GM12878 (cell line): Measurements from ENCODE around the gene OAF. TPM values are rescaled to one million over a fixed set of nuclear protein-coding genes. Genes with fewer than 3 reads are reported as not detected.

Experiments used
- ATAC-seq: fragments of 200-7000 bp; cut with Tn5 transposase; 3 replicates; pipeline ENCODE4 v1.9.1; 2020; ENCODE audit warnings: mild to moderate bottlenecking, moderate library complexity
- BruUV-seq: library from RNA; stranded (reverse); fragments of 400-500 nt; replicated peaks from 2 replicates; lab custom pipeline; 2021; lab: Mats Ljungman, UMichigan
- CTCF ChIA-PET: fragments of 300-600 bp; sonication (Branson Sonifier 250); formaldehyde crosslinking; extraction: SDS; loops from one replicate; lab custom pipeline; 2021; ENCODE audit warnings: inconsistent platforms; lab: Yijun Ruan, JAX
- POLR2A ChIA-PET: fragments of 350-600 bp; formaldehyde crosslinking; extraction: SDS; loops from one replicate; lab custom pipeline; 2021; ENCODE audit warnings: inconsistent platforms; lab: Charles Lee
- RAD21 ChIA-PET: fragments of 300-600 bp; sonication (Branson Sonifier 250); formaldehyde crosslinking; loops from one replicate; lab custom pipeline; 2023; ENCODE audit warnings: antibody characterized with exemption; ENCODE audit not compliant: unreplicated experiment; lab: Charles Lee
- SMC1A ChIA-PET: fragments of 300-600 bp; sonication (Branson Sonifier 250); formaldehyde crosslinking; loops from one replicate; lab custom pipeline; 2023; ENCODE audit not compliant: unreplicated experiment, uncharacterized antibody; lab: Charles Lee
- DNase-seq: peaks from one replicate; pipeline ENCODE4 v3.0.0-alpha.2; 2011; ENCODE audit warnings: low read depth, low spot score
- FAIRE-seq: peaks from 3 replicates; lab custom pipeline; 2011; peaks lifted over from hg19 to GRCh38; lab: Jason Lieb, UNC
- H2AFZ ChIP-seq: 2 replicates; pipeline ENCODE4 v1.6.0; 2011; ENCODE audit warnings: low read depth, low read length, control low read depth; ENCODE audit not compliant: control insufficient read depth
- H3K27ac ChIP-seq: 2 replicates; pipeline ENCODE4 v1.5.1; 2011; ENCODE audit warnings: control low read depth; ENCODE audit not compliant: control insufficient read depth, insufficient read depth
- H3K27me3 ChIP-seq, 2 experiments: replicated peaks in 1 of 2; 2 replicates each; pipeline versions ENCODE4 v1.6.0 to v1.6.1; 2011; ENCODE audit warnings: low read length in 1 of 2; ENCODE audit not compliant: control insufficient read depth in 2 of 2, insufficient read depth in 2 of 2
- H3K36me3 ChIP-seq, 2 experiments: 2 replicates each; pipeline ENCODE4 v1.5.1; 2011; ENCODE audit warnings: low read length in 1 of 2; ENCODE audit not compliant: control insufficient read depth in 2 of 2, insufficient read depth in 2 of 2
- H3K4me1 ChIP-seq: 2 replicates; pipeline ENCODE4 v1.6.1; 2011; ENCODE audit warnings: mild to moderate bottlenecking, low read length, moderate library complexity, mixed read lengths; ENCODE audit not compliant: control insufficient read depth, insufficient read depth
- H3K4me2 ChIP-seq: 2 replicates; pipeline ENCODE4 v1.6.0; 2011; ENCODE audit warnings: control low read depth; ENCODE audit not compliant: control insufficient read depth, insufficient read depth
- H3K4me3 ChIP-seq: fragments of 200-600 bp; sonication (generic); 2 replicates; pipeline ENCODE4 v1.5.1; 2016
- H3K79me2 ChIP-seq: 2 replicates; pipeline ENCODE4 v1.6.0; 2011; ENCODE audit warnings: low read length; ENCODE audit not compliant: control insufficient read depth, insufficient read depth
- H3K9ac ChIP-seq: 2 replicates; pipeline ENCODE4 v1.8.0; 2011; ENCODE audit warnings: low read length, control low read depth, mixed read lengths; ENCODE audit not compliant: control insufficient read depth, insufficient read depth
- H3K9me3 ChIP-seq: replicated peaks from 3 replicates; pipeline ENCODE4 v1.5.1; 2011; ENCODE audit warnings: mild to moderate bottlenecking, low read length; ENCODE audit not compliant: control insufficient read depth, insufficient read depth
- H4K20me1 ChIP-seq: 2 replicates; pipeline ENCODE4 v1.6.0; 2011; ENCODE audit not compliant: control insufficient read depth, insufficient read depth
- ATF7 ChIP-seq: fragments of 450-650 bp; IDR thresholded peaks from 2 replicates; pipeline ENCODE4 v1.6.1; 2016; ENCODE audit warnings: low read depth, mild to moderate bottlenecking
- EED ChIP-seq: sonication (generic); IDR thresholded peaks from 2 replicates; pipeline ENCODE4 v1.6.1; 2016; ENCODE audit warnings: antibody characterized with exemption, low read depth
- MEF2B ChIP-seq: fragments of 450-650 bp; IDR thresholded peaks from 2 replicates; pipeline ENCODE4 v1.6.1; 2018; ENCODE audit warnings: mild to moderate bottlenecking, moderate library complexity; ENCODE audit not compliant: partially characterized antibody, poor library complexity, severe bottlenecking
- PAX5 ChIP-seq: IDR thresholded peaks from 2 replicates; pipeline ENCODE4 v1.6.1; 2011; ENCODE audit warnings: low read depth, low read length, borderline replicate concordance
- PAX8 ChIP-seq: fragments of 450-650 bp; IDR thresholded peaks from 2 replicates; pipeline ENCODE4 v1.6.1; 2017; ENCODE audit warnings: mild to moderate bottlenecking, moderate library complexity
- POLR2AphosphoS2 ChIP-seq: IDR thresholded peaks from 2 replicates; pipeline ENCODE4 v1.6.1; 2011; ENCODE audit warnings: low read depth, mild to moderate bottlenecking, low read length, improper control_type of control experiment, moderate library complexity
- SPI1 ChIP-seq: IDR thresholded peaks from 2 replicates; pipeline ENCODE4 v1.6.1; 2011; ENCODE audit warnings: low read depth, mild to moderate bottlenecking, low read length, moderate library complexity, borderline replicate concordance; ENCODE audit not compliant: insufficient read depth
- WGBS: methylation state at CpG from one replicate; pipeline ENCODE4 v1.1.6; 2016; ENCODE audit warnings: low lambda C conversion rate; ENCODE audit not compliant: insufficient replicate concordance, insufficient coverage; ENCODE audit errors: missing lambda C conversion rate; 5-methylcytosine and 5-hydroxymethylcytosine counted together
- in situ Hi-C: fragments of 300-500 bp; cut with MboI; formaldehyde crosslinking; loops from 9 replicates; pipeline ENCODE4 v1.14.3; 2018; ENCODE audit warnings: mixed read lengths
- intact Hi-C: fragments of 100-400 bp; cut with micrococcal nuclease; formaldehyde crosslinking; loops from one replicate; pipeline ENCODE4 v1.14.2; 2022; ENCODE audit not compliant: unreplicated experiment
- polyA plus RNA-seq, 11 experiments: library from polyadenylated mRNA; depleted of rRNA in 4 of 11; unstranded in 6 of 11; stranded (reverse) in 5 of 11; fragments of >200 nt; fragmentation: Nextera tagmentation in 4 of 11; fragmentation: Illumina TruSeq in 1 of 11; extraction: Ambion mirVana in 4 of 11; extraction: Trizol in 1 of 11; gene quantifications; 1 replicate in 1 of 11; 2 replicates in 10 of 11; pipeline versions ENCODE4 v1.2.1 to v1.2.3, GENCODE V29; 2011 to 2016; ENCODE audit warnings: inconsistent platforms in 2 of 11, missing spikeins in 2 of 11, low read depth in 1 of 11
- total RNA-seq, 4 experiments: library from RNA; depleted of rRNA in 3 of 4; stranded (reverse); fragments of >200 nt in 3 of 4; fragmentation: Illumina TruSeq in 1 of 4; extraction: Trizol in 1 of 4; gene quantifications; 2 replicates each; pipeline versions ENCODE4 v1.2.1 to v1.2.3, GENCODE V29; 2013 to 2021
- TF ChIP-seq, protein P1 (sequence below): fragments of 450-650 bp; IDR thresholded peaks from 2 replicates; pipeline ENCODE4 v1.6.1; 2017; ENCODE audit warnings: mild to moderate bottlenecking, moderate library complexity

OAF gene
- total and polyA plus RNA-seq, 10 of the 15 experiments (the other 5 are each of a cell fraction or from before 2014, with no cell fraction given): 0.10 to 4.7 (median 1.1) TPM

DNA sequence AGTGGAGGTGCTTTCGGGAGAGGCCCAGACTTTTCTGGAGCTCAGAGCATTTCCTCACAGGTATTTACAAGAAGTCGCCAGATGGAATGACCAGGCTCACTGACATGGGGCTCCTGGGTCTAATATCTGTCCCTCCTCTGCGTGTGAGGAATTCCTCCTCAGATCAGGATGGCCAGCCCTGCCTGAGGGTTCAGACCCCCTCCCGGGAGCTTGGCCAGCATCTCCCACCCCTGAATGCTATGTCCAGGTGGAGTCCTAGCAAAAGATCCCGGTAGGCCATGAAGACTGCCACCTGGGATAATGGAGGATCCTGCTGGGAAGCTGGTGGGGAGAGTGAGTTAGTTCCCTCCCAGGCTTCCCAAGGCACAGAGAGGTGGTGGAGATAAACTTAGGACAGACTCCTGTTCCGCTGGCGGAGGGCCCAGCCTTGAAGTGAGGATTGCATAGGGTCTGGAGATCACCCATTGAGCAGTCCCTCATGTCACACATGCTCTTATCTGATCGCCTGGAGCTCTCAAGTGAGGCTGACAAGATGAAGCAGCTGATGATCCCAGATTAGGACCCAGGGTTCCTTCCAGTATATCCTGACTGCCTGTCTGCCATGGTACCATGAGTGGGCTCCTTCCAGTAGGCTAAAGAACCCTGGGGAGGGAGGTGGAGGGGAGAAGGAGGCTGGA lies 5.7 kb downstream of the OAF start:
- no peaks in the 10 kb centered on the region for H4K20me1 ChIP-seq
- FAIRE-seq (no peak), DNase-seq (no peak)
- ChIA-PET SMC1A (interaction anchor here (0.7 to 1.0 kb wide), 2 partner anchors 86 to 414 kb away, joined by 3 read pairs; no protein-coding TSS in a partner anchor), RAD21 (no interaction called here), CTCF (no interaction called here), POLR2A (no interaction called here)
- no peak overlapping the region for H3K4me2 ChIP-seq
- no peak overlapping the region for H3K4me3 ChIP-seq
- H3K4me1 ChIP-seq: peaks cover 3% of the 10 kb centered on the region; the same call in 1 of the 2 replicates
- WGBS: 43% methylated on average over 8 of the region's 8 CpGs
- no peak for TF ChIP-seq POLR2AphosphoS2
- no peak for TF ChIP-seq MEF2B
- no peak for TF ChIP-seq PAX8
- TF ChIP-seq, protein P1, sequence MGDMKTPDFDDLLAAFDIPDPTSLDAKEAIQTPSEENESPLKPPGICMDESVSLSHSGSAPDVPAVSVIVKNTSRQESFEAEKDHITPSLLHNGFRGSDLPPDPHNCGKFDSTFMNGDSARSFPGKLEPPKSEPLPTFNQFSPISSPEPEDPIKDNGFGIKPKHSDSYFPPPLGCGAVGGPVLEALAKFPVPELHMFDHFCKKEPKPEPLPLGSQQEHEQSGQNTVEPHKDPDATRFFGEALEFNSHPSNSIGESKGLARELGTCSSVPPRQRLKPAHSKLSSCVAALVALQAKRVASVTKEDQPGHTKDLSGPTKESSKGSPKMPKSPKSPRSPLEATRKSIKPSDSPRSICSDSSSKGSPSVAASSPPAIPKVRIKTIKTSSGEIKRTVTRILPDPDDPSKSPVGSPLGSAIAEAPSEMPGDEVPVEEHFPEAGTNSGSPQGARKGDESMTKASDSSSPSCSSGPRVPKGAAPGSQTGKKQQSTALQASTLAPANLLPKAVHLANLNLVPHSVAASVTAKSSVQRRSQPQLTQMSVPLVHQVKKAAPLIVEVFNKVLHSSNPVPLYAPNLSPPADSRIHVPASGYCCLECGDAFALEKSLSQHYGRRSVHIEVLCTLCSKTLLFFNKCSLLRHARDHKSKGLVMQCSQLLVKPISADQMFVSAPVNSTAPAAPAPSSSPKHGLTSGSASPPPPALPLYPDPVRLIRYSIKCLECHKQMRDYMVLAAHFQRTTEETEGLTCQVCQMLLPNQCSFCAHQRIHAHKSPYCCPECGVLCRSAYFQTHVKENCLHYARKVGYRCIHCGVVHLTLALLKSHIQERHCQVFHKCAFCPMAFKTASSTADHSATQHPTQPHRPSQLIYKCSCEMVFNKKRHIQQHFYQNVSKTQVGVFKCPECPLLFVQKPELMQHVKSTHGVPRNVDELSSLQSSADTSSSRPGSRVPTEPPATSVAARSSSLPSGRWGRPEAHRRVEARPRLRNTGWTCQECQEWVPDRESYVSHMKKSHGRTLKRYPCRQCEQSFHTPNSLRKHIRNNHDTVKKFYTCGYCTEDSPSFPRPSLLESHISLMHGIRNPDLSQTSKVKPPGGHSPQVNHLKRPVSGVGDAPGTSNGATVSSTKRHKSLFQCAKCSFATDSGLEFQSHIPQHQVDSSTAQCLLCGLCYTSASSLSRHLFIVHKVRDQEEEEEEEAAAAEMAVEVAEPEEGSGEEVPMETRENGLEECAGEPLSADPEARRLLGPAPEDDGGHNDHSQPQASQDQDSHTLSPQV: no peak
- TF ChIP-seq SPI1: no peak
- TF ChIP-seq ATF7: no peak
- no peak for TF ChIP-seq PAX5
- TF ChIP-seq EED: no peak
- TF ChIP-seq, all 136 proteins: peak for 0
- H3K27me3 ChIP-seq: no peaks in the 10 kb centered on the region
- intact Hi-C loops: no loop called here
- H3K9me3 ChIP-seq: no peaks in the 10 kb centered on the region
- H3K9ac ChIP-seq: no peak overlapping the region
- no peak overlapping the region for H3K27ac ChIP-seq
- in situ Hi-C loops: no loop called here
- H2AFZ ChIP-seq: no peak overlapping the region
- no peaks in the 10 kb centered on the region for H3K36me3 ChIP-seq
- BruUV-seq: no TSS peak
- ATAC-seq: no peak
- H3K79me2 ChIP-seq: no peaks in the 10 kb centered on the region
